GM12878 (cell line): ENCODE measurements around the gene NTRK3. TPM values are rescaled to one million over a fixed set of nuclear protein-coding genes. Genes with fewer than 3 reads are reported as not detected.

Experiments used
- ATAC-seq: fragments of 200-7000 bp; cut with Tn5 transposase; 3 replicates; pipeline ENCODE4 v1.9.1; 2020; ENCODE audit warnings: mild to moderate bottlenecking, moderate library complexity
- BruUV-seq: library from RNA; stranded (reverse); fragments of 400-500 nt; replicated peaks from 2 replicates; lab custom pipeline; 2021; lab: Mats Ljungman, UMichigan
- CTCF ChIA-PET: fragments of 300-600 bp; sonication (Branson Sonifier 250); formaldehyde crosslinking; extraction: SDS; loops from one replicate; lab custom pipeline; 2021; ENCODE audit warnings: inconsistent platforms; lab: Yijun Ruan, JAX
- POLR2A ChIA-PET: fragments of 350-600 bp; formaldehyde crosslinking; extraction: SDS; loops from one replicate; lab custom pipeline; 2021; ENCODE audit warnings: inconsistent platforms; lab: Charles Lee
- RAD21 ChIA-PET: fragments of 300-600 bp; sonication (Branson Sonifier 250); formaldehyde crosslinking; loops from one replicate; lab custom pipeline; 2023; ENCODE audit warnings: antibody characterized with exemption; ENCODE audit not compliant: unreplicated experiment; lab: Charles Lee
- SMC1A ChIA-PET: fragments of 300-600 bp; sonication (Branson Sonifier 250); formaldehyde crosslinking; loops from one replicate; lab custom pipeline; 2023; ENCODE audit not compliant: unreplicated experiment, uncharacterized antibody; lab: Charles Lee
- DNase-seq: peaks from one replicate; pipeline ENCODE4 v3.0.0-alpha.2; 2011; ENCODE audit warnings: low read depth, low spot score
- FAIRE-seq: peaks from 3 replicates; lab custom pipeline; 2011; peaks lifted over from hg19 to GRCh38; lab: Jason Lieb, UNC
- H2AFZ ChIP-seq: 2 replicates; pipeline ENCODE4 v1.6.0; 2011; ENCODE audit warnings: low read depth, low read length, control low read depth; ENCODE audit not compliant: control insufficient read depth
- H3K27ac ChIP-seq: 2 replicates; pipeline ENCODE4 v1.5.1; 2011; ENCODE audit warnings: control low read depth; ENCODE audit not compliant: control insufficient read depth, insufficient read depth
- H3K27me3 ChIP-seq, 2 experiments: replicated peaks in 1 of 2; 2 replicates each; pipeline versions ENCODE4 v1.6.0 to v1.6.1; 2011; ENCODE audit warnings: low read length in 1 of 2; ENCODE audit not compliant: control insufficient read depth in 2 of 2, insufficient read depth in 2 of 2
- H3K36me3 ChIP-seq, 2 experiments: 2 replicates each; pipeline ENCODE4 v1.5.1; 2011; ENCODE audit warnings: low read length in 1 of 2; ENCODE audit not compliant: control insufficient read depth in 2 of 2, insufficient read depth in 2 of 2
- H3K4me1 ChIP-seq: 2 replicates; pipeline ENCODE4 v1.6.1; 2011; ENCODE audit warnings: mild to moderate bottlenecking, low read length, moderate library complexity, mixed read lengths; ENCODE audit not compliant: control insufficient read depth, insufficient read depth
- H3K4me2 ChIP-seq: 2 replicates; pipeline ENCODE4 v1.6.0; 2011; ENCODE audit warnings: control low read depth; ENCODE audit not compliant: control insufficient read depth, insufficient read depth
- H3K4me3 ChIP-seq: fragments of 200-600 bp; sonication (generic); 2 replicates; pipeline ENCODE4 v1.5.1; 2016
- H3K79me2 ChIP-seq: 2 replicates; pipeline ENCODE4 v1.6.0; 2011; ENCODE audit warnings: low read length; ENCODE audit not compliant: control insufficient read depth, insufficient read depth
- H3K9ac ChIP-seq: 2 replicates; pipeline ENCODE4 v1.8.0; 2011; ENCODE audit warnings: low read length, control low read depth, mixed read lengths; ENCODE audit not compliant: control insufficient read depth, insufficient read depth
- H3K9me3 ChIP-seq: replicated peaks from 3 replicates; pipeline ENCODE4 v1.5.1; 2011; ENCODE audit warnings: mild to moderate bottlenecking, low read length; ENCODE audit not compliant: control insufficient read depth, insufficient read depth
- H4K20me1 ChIP-seq: 2 replicates; pipeline ENCODE4 v1.6.0; 2011; ENCODE audit not compliant: control insufficient read depth, insufficient read depth
- ATF2 ChIP-seq: IDR thresholded peaks from 2 replicates; pipeline ENCODE4 v1.6.1; 2012; ENCODE audit warnings: low read length, inconsistent platforms
- CBX3 ChIP-seq: fragments of 200-600 bp; sonication (generic); IDR thresholded peaks from 2 replicates; pipeline ENCODE4 v1.6.1; 2016; ENCODE audit warnings: low read depth, borderline replicate concordance
- EGR1 ChIP-seq, 2 experiments: IDR thresholded peaks; 1 replicate in 1 of 2; 2 replicates in 1 of 2; pipeline ENCODE4 v1.6.1; 2011 to 2012; ENCODE audit warnings: low read depth in 2 of 2, low read length in 2 of 2, borderline replicate concordance in 1 of 2, mild to moderate bottlenecking in 1 of 2, moderate library complexity in 1 of 2
- ETV6 ChIP-seq, 2 experiments: fragments of 450-650 bp in 1 of 2; IDR thresholded peaks in 1 of 2; conservative IDR thresholded peaks in 1 of 2; 2 replicates each; pipeline ENCODE4 v1.6.1; 2014; ENCODE audit warnings: antibody characterized with exemption in 1 of 2, borderline replicate concordance in 1 of 2, low read depth in 1 of 2, mild to moderate bottlenecking in 1 of 2, moderate library complexity in 1 of 2
- IRF5 ChIP-seq: fragments of 450-650 bp; IDR thresholded peaks from 2 replicates; pipeline ENCODE4 v1.6.1; 2017; ENCODE audit warnings: borderline replicate concordance
- MYC ChIP-seq: IDR thresholded peaks from 2 replicates; pipeline ENCODE4 v1.6.1; 2011; ENCODE audit warnings: mild to moderate bottlenecking, low read length, moderate library complexity, inconsistent platforms; ENCODE audit not compliant: insufficient read depth, insufficient replicate concordance, insufficient read length, severe bottlenecking
- PAX8 ChIP-seq: fragments of 450-650 bp; IDR thresholded peaks from 2 replicates; pipeline ENCODE4 v1.6.1; 2017; ENCODE audit warnings: mild to moderate bottlenecking, moderate library complexity
- POLR2A ChIP-seq: IDR thresholded peaks from 2 replicates; pipeline ENCODE4 v1.6.1; 2011; ENCODE audit warnings: low read depth, mild to moderate bottlenecking, low read length
- RBBP5 ChIP-seq: fragments of 200-600 bp; sonication (generic); conservative IDR thresholded peaks from 2 replicates; pipeline ENCODE4 v1.6.1; 2016
- ZNF217 ChIP-seq: fragments of 450-650 bp; IDR thresholded peaks from 2 replicates; pipeline ENCODE4 v1.6.1; 2017; ENCODE audit warnings: antibody characterized with exemption, mild to moderate bottlenecking
- ZNF384 ChIP-seq: IDR thresholded peaks from 2 replicates; pipeline ENCODE4 v1.6.1; 2012; ENCODE audit warnings: low read depth, mild to moderate bottlenecking, low read length, improper control_type of control experiment, borderline replicate concordance
- WGBS: methylation state at CpG from one replicate; pipeline ENCODE4 v1.1.6; 2016; ENCODE audit warnings: low lambda C conversion rate; ENCODE audit not compliant: insufficient replicate concordance, insufficient coverage; ENCODE audit errors: missing lambda C conversion rate; 5-methylcytosine and 5-hydroxymethylcytosine counted together
- in situ Hi-C: fragments of 300-500 bp; cut with MboI; formaldehyde crosslinking; loops from 9 replicates; pipeline ENCODE4 v1.14.3; 2018; ENCODE audit warnings: mixed read lengths
- intact Hi-C: fragments of 100-400 bp; cut with micrococcal nuclease; formaldehyde crosslinking; loops from one replicate; pipeline ENCODE4 v1.14.2; 2022; ENCODE audit not compliant: unreplicated experiment
- polyA plus RNA-seq, 11 experiments: library from polyadenylated mRNA; depleted of rRNA in 4 of 11; unstranded in 6 of 11; stranded (reverse) in 5 of 11; fragments of >200 nt; fragmentation: Nextera tagmentation in 4 of 11; fragmentation: Illumina TruSeq in 1 of 11; extraction: Ambion mirVana in 4 of 11; extraction: Trizol in 1 of 11; gene quantifications; 1 replicate in 1 of 11; 2 replicates in 10 of 11; pipeline versions ENCODE4 v1.2.1 to v1.2.3, GENCODE V29; 2011 to 2016; ENCODE audit warnings: inconsistent platforms in 2 of 11, missing spikeins in 2 of 11, low read depth in 1 of 11
- total RNA-seq, 4 experiments: library from RNA; depleted of rRNA in 3 of 4; stranded (reverse); fragments of >200 nt in 3 of 4; fragmentation: Illumina TruSeq in 1 of 4; extraction: Trizol in 1 of 4; gene quantifications; 2 replicates each; pipeline versions ENCODE4 v1.2.1 to v1.2.3, GENCODE V29; 2013 to 2021
- TF ChIP-seq, protein P1 (sequence below): fragments of 450-650 bp; IDR thresholded peaks from 2 replicates; pipeline ENCODE4 v1.6.1; 2017; ENCODE audit warnings: mild to moderate bottlenecking, low read depth, inconsistent platforms; ENCODE audit not compliant: poor library complexity, severe bottlenecking

NTRK3 gene
- total and polyA plus RNA-seq, 10 of the 15 experiments (the other 5 are each of a cell fraction or from before 2014, with no cell fraction given) = not detected

DNA sequence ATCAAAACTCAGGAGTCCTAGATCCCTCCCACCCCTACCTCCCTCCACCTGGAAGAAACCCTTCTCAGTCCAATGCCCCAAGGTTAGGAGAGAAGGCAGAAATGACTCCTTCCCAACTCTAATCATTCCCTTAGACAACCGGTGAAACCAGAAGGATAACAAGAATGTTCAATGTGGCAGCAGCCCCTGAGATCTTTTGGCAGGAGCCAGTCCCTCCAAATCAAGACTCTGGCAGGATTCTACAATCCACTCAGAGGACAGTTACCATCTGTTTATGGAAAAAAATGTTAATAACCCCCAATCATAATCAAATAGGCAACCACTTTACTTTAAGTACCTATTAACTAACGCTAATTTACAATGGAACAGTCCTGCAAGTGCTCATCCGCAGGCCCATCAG is 136.5 kb downstream of the NTRK3 start:
- H3K27ac ChIP-seq = no peak overlapping the region
- ChIA-PET SMC1A (no interaction called here), CTCF (no interaction called here), RAD21 (no interaction called here), POLR2A (no interaction called here)
- no peak for ATAC-seq
- TF ChIP-seq POLR2A = no peak
- no peak for TF ChIP-seq ZNF384
- TF ChIP-seq ETV6 (conservative IDR thresholded peaks at IDR 0.05 in 1 of 2, IDR thresholded peaks at IDR 0.05 in 1 of 2; ENCODE audit: borderline replicate concordance in 1 of 2, low read depth in 1 of 2) = no peak
- no peak for TF ChIP-seq PAX8
- TF ChIP-seq RBBP5 = no peak
- no peak for TF ChIP-seq CBX3
- no peaks in the 10 kb centered on the region for H3K36me3 ChIP-seq
- in situ Hi-C loops (no loop called here), intact Hi-C loops (no loop called here)
- no peak overlapping the region for H3K4me3 ChIP-seq
- H4K20me1 ChIP-seq = no peaks in the 10 kb centered on the region; the same call in 1 of the 2 replicates
- H3K4me1 ChIP-seq = no peaks in the 10 kb centered on the region
- H2AFZ ChIP-seq = no peak overlapping the region
- H3K79me2 ChIP-seq = no peaks in the 10 kb centered on the region
- DNase-seq = no peak
- H3K27me3 ChIP-seq = no peaks in the 10 kb centered on the region
- no peak overlapping the region for H3K9ac ChIP-seq
- WGBS = 31% methylated on average over 3 of the region's 3 CpGs
- no TSS peak for BruUV-seq
- no peak for FAIRE-seq
- no peak overlapping the region for H3K4me2 ChIP-seq
- no peaks in the 10 kb centered on the region for H3K9me3 ChIP-seq

DNA sequence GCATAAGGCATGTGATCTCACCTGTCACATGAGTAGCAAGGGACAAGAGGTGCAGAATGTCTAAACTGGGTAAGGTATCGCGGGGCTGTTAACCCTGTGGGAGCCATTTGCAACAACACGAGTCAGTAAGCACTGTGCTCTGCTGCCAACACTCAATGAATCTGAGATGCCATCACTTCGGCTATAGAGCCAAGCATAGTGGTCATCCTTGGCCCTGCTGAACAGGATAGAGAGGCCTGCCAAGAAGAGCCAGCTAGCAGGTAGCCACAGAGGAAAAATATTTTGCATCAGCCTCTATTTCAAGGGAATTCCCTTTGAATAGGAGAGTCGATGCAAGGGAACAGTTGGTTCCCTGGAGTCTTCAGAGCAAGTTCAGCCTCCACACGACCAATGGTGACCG is 137.8 kb downstream of the NTRK3 start:
- BruUV-seq = no TSS peak
- Histone ChIP-seq H3K4me2 (no peak overlapping the region), H3K27ac (no peak overlapping the region), H3K4me1 (no peaks in the 10 kb centered on the region), H3K4me3 (no peak overlapping the region), H3K9me3 (no peaks in the 10 kb centered on the region), H3K36me3 (no peaks in the 10 kb centered on the region), H2AFZ (no peak overlapping the region), H3K27me3 (no peaks in the 10 kb centered on the region), H4K20me1 (no peaks in the 10 kb centered on the region; the same call in 1 of the 2 replicates), H3K9ac (no peak overlapping the region), H3K79me2 (no peaks in the 10 kb centered on the region)
- ChIA-PET RAD21 (no interaction called here), SMC1A (no interaction called here), POLR2A (no interaction called here), CTCF (interaction anchor here (0.8 kb wide), 1 partner anchor 131 kb away, joined by 3 read pairs; no protein-coding TSS in a partner anchor)
- FAIRE-seq (no peak), DNase-seq (no peak), ATAC-seq (no peak)
- WGBS = 15% methylated on average over 7 of the region's 7 CpGs
- in situ Hi-C loops = no loop called here
- intact Hi-C loops = no loop called here
- TF ChIP-seq IRF5 (no peak), ZNF217 (no peak), MYC (no peak), EGR1 (IDR thresholded peaks at IDR 0.05; ENCODE audit: borderline replicate concordance in 1 of 2, low read depth in 2 of 2, low read length in 2 of 2) (no peak), CBX3 (no peak), ATF2 (no peak)
- TF ChIP-seq, protein P1, sequence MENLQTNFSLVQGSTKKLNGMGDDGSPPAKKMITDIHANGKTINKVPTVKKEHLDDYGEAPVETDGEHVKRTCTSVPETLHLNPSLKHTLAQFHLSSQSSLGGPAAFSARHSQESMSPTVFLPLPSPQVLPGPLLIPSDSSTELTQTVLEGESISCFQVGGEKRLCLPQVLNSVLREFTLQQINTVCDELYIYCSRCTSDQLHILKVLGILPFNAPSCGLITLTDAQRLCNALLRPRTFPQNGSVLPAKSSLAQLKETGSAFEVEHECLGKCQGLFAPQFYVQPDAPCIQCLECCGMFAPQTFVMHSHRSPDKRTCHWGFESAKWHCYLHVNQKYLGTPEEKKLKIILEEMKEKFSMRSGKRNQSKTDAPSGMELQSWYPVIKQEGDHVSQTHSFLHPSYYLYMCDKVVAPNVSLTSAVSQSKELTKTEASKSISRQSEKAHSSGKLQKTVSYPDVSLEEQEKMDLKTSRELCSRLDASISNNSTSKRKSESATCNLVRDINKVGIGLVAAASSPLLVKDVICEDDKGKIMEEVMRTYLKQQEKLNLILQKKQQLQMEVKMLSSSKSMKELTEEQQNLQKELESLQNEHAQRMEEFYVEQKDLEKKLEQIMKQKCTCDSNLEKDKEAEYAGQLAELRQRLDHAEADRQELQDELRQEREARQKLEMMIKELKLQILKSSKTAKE = no peak
